Suprapubic skin (tissue), 3 donors: ENCODE data around the gene SEMA3D.

Experiments
- CTCF ChIP-seq, 2 donors: fragments of 200-600 bp in 1 of 2; fragments of 450-650 bp in 1 of 2; sonication (generic) in 1 of 2; IDR thresholded peaks; one replicate each; pipeline ENCODE4 v1.5.1; 2016 to 2019; ENCODE audit warnings: antibody characterized with exemption in 2 of 2, mild to moderate bottlenecking in 1 of 2, moderate library complexity in 1 of 2
- EP300 ChIP-seq: sonication (generic); formaldehyde crosslinking; IDR thresholded peaks from one replicate; pipeline ENCODE4 v1.6.1; 2017; ENCODE audit warnings: antibody characterized with exemption
- POLR2A ChIP-seq, 2 donors: fragments of 450-650 bp; IDR thresholded peaks; one replicate each; pipeline ENCODE4 v1.6.1; 2017; ENCODE audit warnings: antibody characterized with exemption in 2 of 2, mild to moderate bottlenecking in 2 of 2, moderate library complexity in 2 of 2

- TF ChIP-seq CTCF (IDR thresholded peaks at IDR 0.05) = no peak
- TF ChIP-seq POLR2A (IDR thresholded peaks at IDR 0.05) = no peak
- TF ChIP-seq EP300 = no peak
Observed at GRCh38 chr7:84997626-84998025, 189.2 kb downstream of the SEMA3D start.
